GM21447 (cell line): ENCODE data around the gene PIANP.
"Not testable (repeated sequence)": the region's sequence is repeated elsewhere in the genome, so short reads cannot be mapped to it uniquely, and the experiment has no call there.

Experiments used
- ATAC-seq: cut with Tn5 transposase; IDR thresholded peaks from one replicate; pipeline ENCODE4 v1.9.1; 2021; ENCODE audit not compliant: unreplicated experiment

The PIANP gene

DNA sequence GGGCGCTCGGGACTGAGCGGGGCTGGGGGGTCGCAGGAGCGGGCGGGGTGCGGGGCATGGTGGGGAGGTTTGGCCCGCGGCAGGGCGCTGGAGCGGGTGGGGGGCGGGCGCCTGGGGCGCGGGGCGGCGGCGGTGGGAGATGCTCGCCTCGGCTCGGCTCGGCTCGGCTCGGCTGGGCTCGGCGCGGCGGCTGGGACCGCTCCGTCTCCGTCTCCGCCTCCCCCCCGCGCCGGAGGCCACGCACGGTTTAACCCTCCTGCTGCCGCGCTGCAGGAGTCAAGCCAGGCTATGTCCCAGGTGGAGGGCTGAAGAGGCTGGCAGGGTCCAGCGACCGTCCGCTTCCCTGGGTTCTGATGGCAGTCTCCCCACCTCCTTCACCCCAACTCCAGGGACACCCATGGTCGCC lies at the start of gene PIANP:
TSS of gene PIANP (minus strand) at position 170 of the 406 bp plus-strand sequence. CDS start 2,754 bp downstream, outside the sequence.
- ATAC-seq, result no peak

DNA sequence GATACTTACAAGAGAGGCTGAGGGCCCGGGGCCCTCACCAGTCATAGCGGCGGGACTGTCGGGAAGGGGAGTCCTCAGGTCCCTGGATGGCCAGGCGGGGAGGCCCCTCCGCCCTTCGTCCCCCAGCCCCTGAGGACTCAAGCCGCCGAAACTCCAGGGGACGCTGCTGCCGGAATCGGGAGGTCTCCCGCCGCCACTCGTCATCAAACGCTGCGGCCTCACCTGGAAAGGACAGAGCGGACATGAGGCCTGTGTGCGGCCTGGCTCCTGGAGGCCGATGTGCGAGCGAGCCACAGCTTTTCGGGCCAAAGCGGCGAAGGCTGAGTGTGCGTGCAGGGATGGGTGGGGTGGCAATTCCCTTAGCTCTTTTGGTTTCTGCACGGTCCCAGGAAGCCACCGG lies 48.1 kb upstream of the PIANP start:
- no peak for ATAC-seq

DNA sequence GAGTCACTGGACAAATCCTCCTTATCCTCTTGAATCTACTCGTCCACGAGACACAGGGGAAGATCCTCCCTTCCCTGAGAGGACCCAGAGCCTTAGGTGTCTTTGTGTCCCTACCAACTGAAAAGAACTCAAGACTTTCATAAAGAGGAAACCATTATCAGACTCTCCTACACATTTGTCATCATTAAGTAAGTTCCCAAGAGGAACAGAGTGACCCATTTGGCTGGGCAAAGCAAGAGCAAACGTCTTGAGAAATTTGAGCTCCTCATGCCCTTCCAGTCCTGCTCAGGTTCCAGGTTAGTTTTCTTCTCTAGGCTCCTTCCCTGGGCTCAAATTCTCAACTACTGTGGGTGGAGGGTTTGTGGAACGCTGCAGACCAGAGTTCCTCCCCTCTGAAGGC lies 46.6 kb upstream of the PIANP start:
- ATAC-seq, result no peak

- ATAC-seq, result no peak
Measured at GRCh38 chr12:6745741-6746525, 45.3 kb upstream of the PIANP start.

DNA sequence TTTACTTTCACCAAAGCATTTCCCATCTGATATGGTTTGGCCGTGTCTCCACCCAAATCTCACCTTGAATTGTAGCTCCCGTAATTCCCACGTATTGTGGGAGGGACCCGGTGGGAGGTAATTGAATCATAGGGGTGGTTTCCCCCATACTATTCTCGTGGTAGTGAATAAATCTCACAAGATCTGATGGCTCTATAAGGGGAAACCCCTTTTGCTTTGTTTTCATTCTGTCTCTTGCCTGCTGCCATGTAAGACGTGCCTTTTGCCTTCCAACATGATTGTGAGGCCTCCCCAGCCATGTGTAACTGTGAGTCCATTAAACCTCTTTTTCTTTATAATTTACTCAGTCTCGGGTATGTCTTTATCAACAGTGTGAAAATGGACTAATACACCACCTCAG lies 42.7 kb upstream of the PIANP start:
- not testable (repeated sequence) for ATAC-seq

GRCh38 chr12:6742834-6743233 lies 42.2 kb upstream of the PIANP start:
- ATAC-seq, result no peak

- not testable (repeated sequence) for ATAC-seq
Measured at GRCh38 chr12:6742080-6742479, 41.5 kb upstream of the PIANP start.

- ATAC-seq, result no peak
Measured at GRCh38 chr12:6736754-6737153, 36.1 kb upstream of the PIANP start.

DNA sequence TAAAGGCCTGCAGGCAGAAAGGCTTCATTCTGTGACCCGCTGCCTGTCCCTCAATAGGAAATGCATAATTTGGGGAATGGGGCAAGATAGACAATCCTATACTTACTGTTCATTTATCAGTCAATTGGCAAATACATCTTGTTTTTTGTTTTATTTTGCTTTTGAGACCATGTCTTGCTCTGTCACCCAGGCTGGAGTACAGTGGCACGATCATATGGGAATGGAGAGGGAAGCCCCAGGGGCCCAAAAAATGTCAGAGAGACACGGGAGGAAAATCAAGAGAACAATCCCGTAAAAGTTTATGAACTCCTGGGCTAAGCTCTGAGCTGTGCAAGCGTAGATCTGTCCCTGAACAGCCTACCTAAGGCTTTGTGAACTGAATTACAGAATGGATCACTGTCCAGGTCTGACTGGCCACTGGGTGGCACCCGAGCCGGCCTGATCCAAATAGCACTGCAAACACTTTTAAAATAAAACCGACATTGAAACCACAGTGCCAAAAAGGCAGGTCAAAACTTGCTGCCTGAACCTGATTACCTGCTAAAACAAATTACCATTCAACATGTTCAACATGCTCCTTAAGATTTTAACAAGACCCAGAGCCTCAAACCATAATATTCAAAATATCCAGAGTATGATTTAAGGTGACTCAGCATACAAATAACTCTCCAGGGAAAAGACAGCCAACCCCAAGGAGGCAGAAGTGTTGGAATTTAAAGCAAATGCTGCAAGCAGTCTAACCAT lies 35.0 kb upstream of the PIANP start:
- ATAC-seq, result no peak

- no peak for ATAC-seq
Measured at GRCh38 chr12:6734506-6735387, 34.1 kb upstream of the PIANP start.

DNA sequence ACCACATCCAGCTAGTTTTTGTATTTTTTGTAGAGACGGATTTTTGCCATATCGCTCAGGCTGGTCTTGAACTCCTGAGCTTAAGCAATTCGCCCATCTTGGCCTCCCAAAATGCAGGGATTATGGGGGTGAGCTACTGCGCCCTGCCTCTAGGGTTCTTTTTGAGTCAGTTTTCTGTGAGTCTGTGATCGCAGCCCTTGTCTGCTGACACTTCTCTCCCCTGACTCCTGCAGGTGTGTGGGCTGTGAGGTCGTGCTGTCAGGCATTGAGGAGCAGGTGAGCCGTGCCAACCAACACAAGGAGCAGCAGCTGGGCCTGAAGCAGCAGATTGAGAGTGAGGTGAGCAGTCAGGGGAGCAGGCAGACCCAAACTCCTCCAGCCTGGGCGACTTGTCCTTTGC lies 29.6 kb upstream of the PIANP start:
- ATAC-seq, result no peak

DNA sequence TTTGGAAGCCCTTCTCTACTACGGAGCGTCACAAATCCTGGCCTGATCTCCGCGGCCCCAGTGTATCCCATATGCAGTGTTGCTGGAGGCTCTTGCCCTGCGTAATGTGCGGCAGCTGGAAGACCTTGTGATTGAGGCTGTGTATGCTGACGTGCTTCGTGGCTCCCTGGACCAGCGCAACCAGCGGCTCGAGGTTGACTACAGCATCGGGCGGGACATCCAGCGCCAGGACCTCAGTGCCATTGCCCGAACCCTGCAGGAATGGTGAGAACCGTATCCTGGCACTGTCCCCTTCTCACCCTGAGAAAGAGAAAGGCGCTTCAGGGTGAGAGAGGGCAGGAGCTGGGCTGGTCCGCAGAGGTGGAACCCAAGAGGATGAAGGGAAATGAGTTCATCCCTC lies 28.6 kb upstream of the PIANP start:
- ATAC-seq, result no peak

- ATAC-seq, result no peak
Measured at GRCh38 chr12:6725350-6725749, 24.7 kb upstream of the PIANP start.

DNA sequence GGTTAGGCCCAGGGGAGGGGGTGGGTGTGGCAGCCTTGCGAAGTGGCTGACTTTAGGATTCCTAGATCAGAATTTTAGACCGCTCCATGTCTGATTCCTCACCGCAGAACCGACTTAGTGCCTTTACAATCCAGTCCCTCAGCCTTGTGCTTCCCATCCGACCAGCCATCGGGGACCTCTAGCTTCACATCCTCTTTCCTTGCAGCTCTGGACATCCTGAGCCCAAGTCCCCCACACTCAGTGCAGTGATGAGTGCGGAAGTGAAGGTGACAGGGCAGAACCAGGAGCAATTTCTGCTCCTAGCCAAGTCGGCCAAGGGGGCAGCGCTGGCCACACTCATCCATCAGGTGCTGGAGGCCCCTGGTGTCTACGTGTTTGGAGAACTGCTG lies 23.8 kb upstream of the PIANP start:
- ATAC-seq, result peak; percentile 39

GRCh38 chr12:6723607-6724408 lies 23.2 kb upstream of the PIANP start, which contains the start of gene COPS7A:
Gene COPS7A (plus strand): TSS chr12:6724046. CDS start chr12:6724657, 611 bp downstream.
- ATAC-seq, result peak; percentile 91

GRCh38 chr12:6722863-6723262 lies 22.2 kb upstream of the PIANP start:
- ATAC-seq, result no peak

GRCh38 chr12:6716874-6717437 lies 16.3 kb upstream of the PIANP start:
- no peak for ATAC-seq

- not testable (repeated sequence) for ATAC-seq
Measured at GRCh38 chr12:6716031-6716873, 15.6 kb upstream of the PIANP start.

DNA sequence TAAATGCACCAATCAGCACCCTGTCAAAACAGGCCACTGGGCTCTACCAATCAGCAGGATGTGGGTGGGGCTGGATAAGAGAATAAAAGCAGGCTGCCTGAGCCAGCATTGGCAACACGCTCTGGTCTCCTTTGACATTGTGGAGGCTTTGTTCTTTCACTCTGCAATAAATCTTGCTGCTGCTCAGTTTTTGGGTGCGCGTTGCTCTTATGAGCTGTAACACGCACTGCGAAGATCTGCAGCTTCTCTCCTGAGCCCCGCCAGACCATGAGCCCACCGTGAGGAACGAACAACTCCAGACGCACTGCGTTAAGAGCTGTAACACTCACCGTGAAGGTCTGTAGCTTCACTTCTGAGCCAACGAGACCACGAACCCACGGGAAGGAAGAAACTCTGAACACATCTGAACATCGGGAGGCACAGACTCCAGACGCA lies 8.4 kb upstream of the PIANP start:
- no peak for ATAC-seq
